ENCODE data around the gene RPL14. TPM values are rescaled to one million over a fixed set of nuclear protein-coding genes. Genes with fewer than 3 reads are reported as not detected.

The RPL14 gene
- total and polyA plus RNA-seq, 2 of the 13 experiments (the other 11 are each of a cell fraction or from before 2014, with no cell fraction given): 502 to 1,291 TPM

GRCh38 chr3:40518067-40518466 is 60.9 kb downstream of the RPL14 start:
- BruUV-seq (replicated peaks): no TSS peak
- Histone ChIP-seq H3K27ac (ENCODE audit: extremely low read length, insufficient read depth, low read length) (no peak overlapping the region), H3K9me3 (ENCODE audit: low read length) (no peaks in the 10 kb centered on the region), H3K9ac (ENCODE audit: insufficient read depth, low read depth, low read length) (no peak overlapping the region), H3K4me3 (replicated peaks in 1 of 3; ENCODE audit: insufficient read depth in 1 of 3, low read depth in 2 of 3, low read length in 3 of 3) (no peak overlapping the region), H3K4me2 (ENCODE audit: low read depth, low read length) (no peak overlapping the region), H3K27me3 (ENCODE audit: control insufficient read depth in 1 of 2, insufficient read depth in 2 of 2, low read length in 2 of 2) (no peaks in the 10 kb centered on the region), H4K20me1 (ENCODE audit: insufficient read depth, low read length) (no peaks in the 10 kb centered on the region), H3K4me1 (ENCODE audit: insufficient read depth, low read length) (no peaks in the 10 kb centered on the region), H3K36me3 (replicated peaks in 1 of 2; ENCODE audit: control insufficient read depth in 1 of 2, insufficient read depth in 2 of 2, low read length in 2 of 2) (peaks cover 3 to 14% of the 10 kb centered on the region in 2 experiments), H2AFZ (ENCODE audit: low read length) (no peak overlapping the region), H3K79me2 (ENCODE audit: insufficient read depth, low read length) (no peaks in the 10 kb centered on the region)
- ATAC-seq: no peak
- FAIRE-seq: no peak
- no peak for TF ChIP-seq ISL2 (CRISPR knock-in tag; IDR thresholded peaks at IDR 0.05)
- TF ChIP-seq, protein P1, sequence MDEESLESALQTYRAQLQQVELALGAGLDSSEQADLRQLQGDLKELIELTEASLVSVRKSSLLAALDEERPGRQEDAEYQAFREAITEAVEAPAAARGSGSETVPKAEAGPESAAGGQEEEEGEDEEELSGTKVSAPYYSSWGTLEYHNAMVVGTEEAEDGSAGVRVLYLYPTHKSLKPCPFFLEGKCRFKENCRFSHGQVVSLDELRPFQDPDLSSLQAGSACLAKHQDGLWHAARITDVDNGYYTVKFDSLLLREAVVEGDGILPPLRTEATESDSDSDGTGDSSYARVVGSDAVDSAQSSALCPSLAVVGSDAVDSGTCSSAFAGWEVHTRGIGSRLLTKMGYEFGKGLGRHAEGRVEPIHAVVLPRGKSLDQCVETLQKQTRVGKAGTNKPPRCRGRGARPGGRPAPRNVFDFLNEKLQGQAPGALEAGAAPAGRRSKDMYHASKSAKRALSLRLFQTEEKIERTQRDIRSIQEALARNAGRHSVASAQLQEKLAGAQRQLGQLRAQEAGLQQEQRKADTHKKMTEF (CRISPR knock-in tag; IDR thresholded peaks at IDR 0.05): no peak
- ChIA-PET CTCF (ENCODE audit: low intra/inter-chr PET ratio, low total read pairs) (no interaction called here), POLR2A (no interaction called here)
- WGBS (ENCODE audit: low lambda C conversion rate): 83% methylated on average over 1 of the region's 1 CpG
- in situ Hi-C loops (cut with HindIII; ENCODE audit: extremely low pct_ligation_motif_present, low pct_unique_long_range_greater_than_20kb) (no loop called here), intact Hi-C loops (cut with micrococcal nuclease; ENCODE audit: unreplicated experiment) (no loop called here)
- no peak for DNase-seq (ENCODE audit: low spot score)

Small RNAs within 50 kb of the gene (small RNA-seq; reads per million reads assigned to genes)
- gene RNU5B-2P (ENCODE audit: insufficient read depth in 2 of 3, insufficient read length in 3 of 3, low read depth in 2 of 3, low replicate concordance in 1 of 3): 0 to 0.65 (median 0.20) reads per million in 3 experiments

Other genes with a start within 250 kb of the RPL14 start
- 12.7 and 26.6 TPM in 2 replicates for gene EIF1B, start 147.6 kb upstream of the RPL14 start, total RNA-seq (2016; rRNA removed; fragmentation: Illumina TruSeq; extraction: Trizol)
- gene EIF1B, start 147.6 kb upstream of the RPL14 start, polyA plus RNA-seq (2011; rRNA removed): 28.0 and 29.1 TPM in 2 replicates
- not detected in 2 replicates for gene ENTPD3, start 70.2 kb upstream of the RPL14 start, total RNA-seq (2016; rRNA removed; fragmentation: Illumina TruSeq; extraction: Trizol)
- gene ENTPD3, start 70.2 kb upstream of the RPL14 start, polyA plus RNA-seq (2011; rRNA removed): 0.07 TPM in 1 of 2 replicates, not detected in the other
- gene ZNF619, start 19.8 kb downstream of the RPL14 start, total RNA-seq (2016; rRNA removed; fragmentation: Illumina TruSeq; extraction: Trizol): 4.9 and 5.2 TPM in 2 replicates
- gene ZNF619, start 19.8 kb downstream of the RPL14 start, polyA plus RNA-seq (2011; rRNA removed): 0.83 and 1.0 TPM in 2 replicates
- 12.2 and 16.3 TPM in 2 replicates for gene ZNF620, start 48.7 kb downstream of the RPL14 start, total RNA-seq (2016; rRNA removed; fragmentation: Illumina TruSeq; extraction: Trizol)
- gene ZNF620, start 48.7 kb downstream of the RPL14 start, polyA plus RNA-seq (2011; rRNA removed): 2.3 TPM in 2 replicates
- gene ZNF621, start 67.6 kb downstream of the RPL14 start, total RNA-seq (2016; rRNA removed; fragmentation: Illumina TruSeq; extraction: Trizol): 13.2 and 16.5 TPM in 2 replicates
- 14.9 and 15.4 TPM in 2 replicates for gene ZNF621, start 67.6 kb downstream of the RPL14 start, polyA plus RNA-seq (2011; rRNA removed)